ENCODE data around the gene MAN2A1.

- no peak for TF ChIP-seq CTCF (IDR thresholded peaks at IDR 0.05)
- no peak for TF ChIP-seq POLR2AphosphoS5 (IDR thresholded peaks at IDR 0.05; ENCODE audit: low read depth, low read length)
Observed at GRCh38 chr5:109878887-109879286, 189.2 kb downstream of the MAN2A1 start.

Measured in Panc1 (cell line).